ENCODE measurements around the gene FAM25A.
"Not testable (repeated sequence)": the region's sequence is repeated elsewhere in the genome, so short reads cannot be mapped to it uniquely, and the experiment has no call there.

The FAM25A gene

DNA sequence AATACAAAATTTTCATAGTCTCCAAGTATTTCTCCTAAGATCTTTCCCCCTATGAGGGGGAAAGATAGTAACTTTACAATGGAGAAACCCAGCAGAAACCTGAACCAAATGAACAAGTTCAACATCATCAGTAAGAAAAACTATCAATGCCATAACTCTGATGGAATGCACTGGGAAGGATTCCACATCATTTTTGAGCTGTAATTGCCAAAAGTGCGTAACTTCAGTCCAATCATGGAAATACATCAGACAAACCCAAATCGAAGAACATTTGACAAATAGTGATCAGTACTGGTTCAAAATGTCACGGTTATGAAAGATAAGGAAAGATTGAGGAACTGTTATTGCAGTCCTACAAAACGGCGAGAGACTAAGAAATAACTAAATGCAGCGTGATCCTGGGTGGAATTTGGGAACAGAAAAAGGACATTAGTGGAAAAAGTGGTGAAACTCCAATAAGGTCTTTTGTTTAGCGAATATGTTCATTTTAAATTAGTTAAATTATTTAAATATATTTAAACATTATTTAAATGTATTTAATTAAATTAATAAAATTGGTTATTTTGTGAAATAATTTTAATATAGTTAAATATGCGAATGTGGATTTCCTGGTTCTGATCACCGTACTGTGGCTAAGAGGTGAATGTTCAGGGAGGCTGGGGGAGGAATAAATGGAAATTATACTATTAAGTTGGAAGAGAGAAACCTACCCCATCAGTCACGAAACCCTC, 4.9 kb upstream of the FAM25A start:
- DNase-seq = not testable (repeated sequence)

DNA sequence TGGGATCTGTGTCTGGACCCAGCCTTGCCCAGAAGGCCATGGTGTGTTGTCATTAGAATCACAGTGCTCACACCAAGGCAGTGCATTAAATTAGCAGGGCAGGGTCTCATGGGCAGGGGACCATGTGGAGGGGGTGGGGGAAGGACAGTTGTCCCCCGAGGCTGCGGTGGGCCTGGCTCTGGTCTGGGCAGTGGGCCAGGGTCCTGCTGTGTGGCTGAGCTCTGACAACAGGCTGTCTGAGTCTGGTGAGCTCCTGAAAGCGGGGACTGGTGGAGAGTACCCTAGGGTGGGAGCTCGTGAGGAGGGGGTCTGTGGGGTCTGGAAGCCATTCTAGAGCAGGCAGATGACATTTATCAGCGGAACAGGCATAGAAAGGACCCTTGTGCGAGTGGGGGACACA, 2.0 kb upstream of the FAM25A start:
- not testable (repeated sequence) for DNase-seq

DNA sequence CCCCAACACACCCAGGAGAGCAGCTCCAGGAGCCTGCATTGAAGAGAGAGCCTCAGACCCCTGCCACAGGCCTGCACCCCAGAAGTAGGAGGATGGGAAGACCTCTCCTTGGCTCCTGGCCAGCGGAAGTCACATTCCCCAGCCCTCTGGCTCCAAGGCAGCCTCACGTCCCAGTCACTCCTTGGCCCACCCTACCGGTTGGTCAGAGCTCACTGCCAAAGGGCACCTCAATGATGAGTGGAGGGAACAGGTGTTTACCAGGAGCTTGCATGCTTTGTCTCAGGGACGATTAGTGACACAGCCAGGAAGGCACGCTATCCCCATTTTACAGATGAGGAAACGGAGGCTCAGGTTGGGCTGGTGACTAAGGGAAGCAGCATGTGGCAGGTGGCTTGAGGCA, 1.0 kb upstream of the FAM25A start:
- DNase-seq = not testable (repeated sequence)

DNA sequence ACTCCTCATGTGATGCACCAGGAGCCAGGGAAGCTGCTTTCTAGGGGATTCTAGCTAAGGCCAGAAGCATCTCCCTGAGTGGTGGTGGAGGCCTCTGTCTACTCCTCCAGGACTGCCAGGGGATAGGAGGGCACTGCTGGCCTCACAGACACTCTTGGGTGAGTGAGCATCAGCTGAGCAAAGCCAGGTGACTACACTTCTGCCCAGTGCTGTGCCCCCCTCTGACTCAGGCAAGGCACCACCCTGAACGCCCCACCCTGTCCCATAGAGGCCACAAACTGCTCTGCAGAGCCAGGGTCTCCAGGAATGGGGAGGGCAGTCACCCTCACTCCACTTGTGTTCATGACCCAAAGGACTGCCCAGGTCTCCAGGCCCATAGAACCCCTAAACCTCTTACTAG, 590 bp upstream of the FAM25A start:
- DNase-seq = not testable (repeated sequence)

- DNase-seq = not testable (repeated sequence)
These were observed 5.3 kb downstream of the FAM25A start for GRCh38 chr10:87025285-87025958.

DNA sequence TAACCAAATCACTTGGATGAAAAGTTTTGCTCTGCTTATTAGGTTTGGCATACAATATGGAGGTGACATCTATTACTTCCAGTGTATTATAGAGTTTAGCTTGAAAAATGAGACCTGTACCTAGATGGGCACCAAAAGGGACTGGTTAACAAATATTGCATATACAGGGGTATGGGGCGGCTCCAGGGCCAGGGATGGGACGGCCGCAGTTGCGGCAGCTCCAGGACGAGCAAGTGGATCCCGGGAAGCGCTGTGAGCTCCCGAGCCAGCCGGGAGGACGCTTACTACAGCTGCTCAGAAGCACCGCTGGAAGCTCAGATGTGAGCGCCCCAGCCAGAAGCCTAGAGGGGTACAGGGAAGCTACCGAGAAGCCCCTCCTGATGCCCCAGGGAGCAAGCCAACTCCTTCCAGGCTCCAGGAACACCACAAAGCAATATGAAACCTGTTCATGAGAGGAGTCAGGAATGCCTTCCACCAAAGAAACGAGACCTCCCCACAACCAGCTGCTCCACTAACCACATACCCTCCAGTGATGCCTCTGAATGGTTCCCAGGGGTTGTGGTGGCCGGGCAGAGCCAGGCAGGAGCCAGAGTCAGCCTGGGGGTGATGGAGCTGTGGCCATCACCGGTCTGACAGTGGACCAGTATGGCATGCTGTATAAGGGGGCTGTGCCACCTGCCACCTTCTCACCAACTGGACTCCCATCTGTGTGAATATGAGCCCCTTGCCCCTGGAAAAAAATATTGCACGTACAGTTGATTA, 6.8 kb downstream of the FAM25A start:
- DNase-seq = not testable (repeated sequence)

DNA sequence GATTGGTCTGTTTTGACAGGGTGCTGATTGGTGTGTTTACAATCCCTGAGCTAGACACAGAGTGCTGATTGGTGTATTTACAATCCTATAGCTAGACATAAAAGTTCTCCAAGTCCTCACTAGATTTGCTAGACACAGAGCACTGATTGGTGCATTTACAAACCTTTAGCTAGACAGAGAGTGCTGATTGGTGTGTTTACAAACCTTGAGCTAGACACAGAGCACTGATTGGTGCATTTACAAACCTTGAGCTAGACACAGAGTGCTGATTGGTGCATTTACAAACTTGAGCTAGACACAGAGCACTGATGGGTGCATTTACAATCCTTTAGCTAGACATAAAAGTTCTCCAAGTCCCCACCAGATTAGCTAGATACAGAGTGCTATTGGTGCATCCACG, 10.3 kb downstream of the FAM25A start:
- not testable (repeated sequence) for DNase-seq

DNA sequence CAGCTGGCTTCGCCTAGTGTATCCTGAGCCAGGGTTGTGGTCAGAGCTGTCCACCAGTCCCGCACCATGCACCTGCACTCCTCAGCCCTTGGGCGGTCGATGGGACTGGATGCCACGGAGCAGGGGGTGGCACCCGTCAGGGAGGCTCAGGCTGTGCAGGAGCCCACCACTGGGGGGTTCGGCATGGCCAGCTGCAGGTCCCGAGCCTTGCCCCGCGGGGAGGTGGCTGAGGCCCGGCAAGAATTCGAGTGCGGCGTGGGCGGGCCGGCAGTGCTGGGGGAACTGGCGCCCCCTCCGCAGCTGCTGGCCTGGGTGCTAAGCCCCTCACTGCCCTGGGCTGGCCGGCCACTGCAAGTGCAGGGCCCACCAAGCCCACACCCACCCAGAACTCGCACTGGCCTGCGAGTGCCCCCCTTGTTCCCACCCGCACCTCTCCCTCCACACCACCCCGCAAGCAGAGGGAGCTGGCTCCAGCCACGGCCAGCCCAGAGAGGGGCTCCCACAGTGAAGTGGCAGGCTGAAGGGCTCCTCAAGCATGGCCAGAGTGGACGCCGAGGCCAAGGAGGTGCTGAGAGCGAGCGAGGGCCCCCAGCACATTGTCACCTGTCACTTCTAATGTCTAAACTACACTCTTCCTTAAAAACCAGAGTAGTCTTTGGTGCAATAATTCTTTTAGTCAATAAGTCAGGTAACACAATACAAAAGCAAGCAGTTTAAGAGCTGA, 11.0 kb downstream of the FAM25A start:
- no peak for DNase-seq

DNA sequence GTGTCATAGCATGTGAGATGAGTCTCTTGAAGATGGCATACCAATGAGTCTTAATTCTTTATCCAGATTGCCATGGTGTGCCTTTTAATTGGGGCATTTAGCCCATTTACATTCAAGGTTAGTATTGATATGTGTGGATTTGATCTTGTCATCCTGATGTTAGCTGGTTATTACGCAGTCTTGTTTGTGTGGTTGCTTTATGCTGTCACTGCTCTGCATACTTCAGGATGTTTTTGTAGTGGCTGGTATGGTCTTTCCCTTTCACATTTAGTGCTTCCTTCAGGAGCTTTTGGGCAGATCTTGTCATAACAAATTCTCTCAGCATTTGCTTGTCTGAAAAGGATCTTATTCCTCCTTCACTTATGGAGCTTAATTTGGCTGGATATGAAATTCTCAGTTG, 16.5 kb downstream of the FAM25A start:
- DNase-seq = no peak

DNA sequence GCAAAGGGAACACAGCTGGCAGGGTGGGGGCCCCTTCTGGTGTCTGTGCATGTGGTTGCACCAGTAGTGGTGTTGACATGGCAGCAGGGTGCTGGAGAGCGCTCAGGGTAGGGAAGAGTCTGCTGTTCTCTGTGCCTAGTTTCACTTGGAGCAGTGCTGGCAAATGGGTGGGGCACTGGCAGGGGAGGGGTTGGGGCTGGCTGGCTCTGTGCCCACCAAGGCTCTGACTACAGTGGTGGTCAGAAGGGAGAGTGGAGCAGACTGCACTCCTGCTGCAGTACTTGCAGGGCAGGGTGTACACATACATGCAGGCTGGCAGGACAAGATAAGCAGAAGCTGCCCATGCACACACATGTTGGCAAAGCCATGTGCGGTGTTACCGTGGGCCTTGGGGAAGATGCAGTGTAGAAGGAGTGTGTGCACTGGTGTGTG, 18.2 kb downstream of the FAM25A start:
- no peak for DNase-seq

DNA sequence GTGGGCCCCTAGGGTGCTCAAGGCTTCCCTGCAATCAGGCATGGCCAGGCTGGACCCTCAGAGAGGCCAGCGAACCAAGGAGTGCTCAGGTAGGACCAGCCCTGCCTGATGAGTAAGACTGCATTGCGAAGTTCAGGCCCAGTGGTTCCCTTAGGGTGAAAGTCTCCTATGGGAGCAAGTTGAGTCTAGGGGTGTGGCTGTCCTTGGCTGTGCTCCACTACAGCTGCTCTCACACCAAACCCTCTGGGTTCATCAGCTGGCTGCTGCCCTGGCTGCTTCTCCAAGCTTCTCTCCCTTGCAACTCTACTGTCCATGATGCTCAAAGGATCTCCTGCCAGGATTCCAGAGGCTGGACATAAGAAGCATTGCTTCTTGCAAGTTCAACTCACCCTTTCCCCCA, 18.7 kb downstream of the FAM25A start:
- DNase-seq = no peak

- not testable (repeated sequence) for DNase-seq
These were observed 23.5 kb downstream of the FAM25A start for GRCh38 chr10:87043579-87043978.

GRCh38 chr10:87045434-87045938, 25.4 kb downstream of the FAM25A start:
- no peak for DNase-seq

- DNase-seq = no peak
These were observed 33.0 kb downstream of the FAM25A start for GRCh38 chr10:87053111-87053510.

DNA sequence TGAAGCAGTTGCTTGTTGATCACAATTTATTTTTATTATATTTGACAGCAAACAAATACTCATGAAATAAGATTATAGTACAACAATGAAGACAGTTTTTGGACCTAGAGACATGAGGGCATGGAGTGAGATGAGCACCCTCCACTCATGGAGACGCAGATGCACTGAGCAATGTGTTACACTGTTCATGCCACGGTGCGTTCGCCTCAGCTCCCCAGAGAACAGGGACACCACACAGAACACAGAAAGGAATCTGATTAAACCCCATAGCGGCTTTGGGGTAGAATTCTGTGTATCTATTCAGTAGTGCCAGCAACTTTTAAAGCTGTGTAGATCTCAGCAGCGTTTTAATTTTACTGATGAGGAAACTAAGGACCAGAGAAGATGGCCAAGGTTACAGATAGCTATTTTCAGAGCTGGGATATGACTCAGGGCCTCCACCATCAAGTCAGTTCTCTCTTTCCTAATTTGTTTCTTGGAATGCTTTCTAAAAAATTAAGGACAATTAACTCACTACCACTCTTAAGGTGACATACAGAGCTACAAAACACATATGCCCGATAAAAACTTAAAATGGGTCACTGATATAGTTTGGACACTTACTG, 33.6 kb downstream of the FAM25A start:
- no peak for DNase-seq

DNA sequence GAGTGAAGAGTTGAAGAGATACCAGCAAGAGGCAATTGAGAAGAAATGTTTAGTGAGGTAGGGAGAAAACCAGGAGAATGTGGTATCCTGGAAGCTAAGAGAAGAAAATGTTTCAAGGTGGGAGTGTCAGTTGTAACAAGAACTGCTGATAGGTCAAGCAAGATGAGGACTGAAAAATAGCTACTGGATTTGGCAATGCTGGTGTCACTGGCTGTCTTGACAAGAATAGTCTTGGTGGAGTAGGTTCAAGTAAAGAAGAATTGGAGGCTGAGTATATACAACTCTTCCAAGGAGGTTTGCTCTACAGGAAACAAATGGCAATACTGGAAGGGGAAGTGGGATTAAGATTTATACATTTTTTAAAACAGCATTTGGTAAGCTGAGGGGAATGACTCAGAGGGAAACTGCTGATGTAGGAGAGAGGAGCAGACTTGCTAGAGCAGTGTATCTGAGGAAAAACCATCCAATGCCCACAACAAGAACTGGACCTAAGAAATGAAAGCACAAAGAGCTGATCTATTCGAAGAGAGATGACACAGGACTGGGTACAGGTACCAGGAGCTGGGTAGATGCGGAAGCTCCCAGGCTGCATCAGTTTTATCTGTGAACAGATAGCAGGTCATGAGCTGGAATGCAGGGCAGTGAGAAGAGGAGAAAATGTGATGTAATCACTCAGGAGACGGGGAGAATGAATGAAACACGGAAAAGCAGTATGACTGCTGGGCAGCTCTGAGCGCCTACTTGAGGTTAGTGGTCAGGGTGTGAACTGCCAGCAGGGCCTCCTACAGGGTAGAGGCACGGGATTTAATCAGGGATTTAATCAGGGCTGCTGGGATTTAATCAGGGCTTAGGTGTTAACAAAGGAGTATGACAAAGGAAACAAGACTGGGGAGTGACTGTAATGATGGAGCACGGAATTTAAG, 34.5 kb downstream of the FAM25A start:
- peak; percentile 88 for DNase-seq

DNA sequence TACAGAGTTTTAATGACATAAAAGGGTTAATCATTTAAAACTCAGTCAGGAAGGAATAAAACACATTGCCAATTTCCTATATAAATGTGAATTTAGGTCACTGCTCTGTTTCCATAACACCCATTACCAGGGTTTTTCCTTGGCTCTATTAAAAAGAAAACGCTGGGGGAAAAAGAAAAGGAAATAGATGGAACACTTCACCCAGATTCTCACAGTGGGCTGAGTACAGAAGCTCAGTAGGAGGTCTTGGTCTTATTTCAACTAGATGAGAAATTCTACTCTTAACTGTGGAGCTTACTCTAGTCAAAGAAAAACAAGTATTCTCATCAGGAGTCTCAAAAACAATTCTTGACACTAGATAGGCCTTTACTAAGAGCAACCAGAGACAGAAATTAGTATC, 38.1 kb downstream of the FAM25A start:
- no peak for DNase-seq

DNA sequence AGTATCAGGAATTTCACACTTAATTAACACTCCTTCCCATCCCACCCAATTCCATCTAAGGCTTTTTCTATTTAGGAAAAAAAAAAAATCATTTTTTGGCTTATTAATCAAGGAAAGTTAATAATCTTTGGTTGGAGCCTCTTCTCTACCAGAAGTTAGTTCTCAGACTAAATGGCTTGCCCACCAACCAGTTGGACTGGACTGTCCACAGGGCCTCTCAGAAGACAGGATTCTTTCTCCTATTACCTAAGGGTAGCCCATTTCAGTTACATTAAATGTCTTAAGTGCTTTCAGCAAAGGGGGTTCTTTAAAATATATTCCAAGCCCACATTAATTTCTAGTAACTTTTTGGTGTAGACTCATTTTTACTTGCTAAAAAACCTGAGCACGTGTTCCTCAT, 39.3 kb downstream of the FAM25A start:
- DNase-seq = no peak

- DNase-seq = no peak
These were observed 40.3 kb downstream of the FAM25A start for GRCh38 chr10:87060280-87060928.

- DNase-seq = no peak
These were observed 44.6 kb downstream of the FAM25A start for GRCh38 chr10:87064651-87065050.

- DNase-seq = no peak
These were observed 46.1 kb downstream of the FAM25A start for GRCh38 chr10:87066178-87066577.
